Left lung (tissue), 10 donors: ENCODE data around the gene STAT4. TPM values are rescaled to one million over a fixed set of nuclear protein-coding genes. Genes with fewer than 3 reads are reported as not detected.

ENCODE experiments used
- ATAC-seq: fragments of 200-7000 bp; cut with Tn5 transposase; one replicate; pipeline ENCODE4 v1.9.1; 2020; ENCODE audit warnings: moderate library complexity
- DNase-seq, 4 donors: peaks; one replicate each; pipeline ENCODE4 v3.0.0-alpha.2; 2013 to 2020
- H3K27ac ChIP-seq, 2 donors: fragments of 200-600 bp; sonication (generic) in 1 of 2; one replicate each; pipeline versions ENCODE4 v1.5.0 to v1.8.0; 2020 to 2021
- H3K27me3 ChIP-seq, 2 donors: fragments of 200-600 bp; sonication (generic) in 1 of 2; one replicate each; pipeline versions ENCODE4 v1.5.0 to v1.8.0; 2020 to 2021
- H3K36me3 ChIP-seq, 2 donors: fragments of 200-600 bp; sonication (generic) in 1 of 2; one replicate each; pipeline versions ENCODE4 v1.5.0 to v1.8.0; 2020 to 2021
- H3K4me1 ChIP-seq, 2 donors: fragments of 200-600 bp; one replicate each; pipeline ENCODE4 v1.8.0; 2021
- H3K4me3 ChIP-seq, 2 donors: fragments of 200-600 bp; sonication (generic) in 1 of 2; one replicate each; pipeline versions ENCODE4 v1.5.0 to v1.8.0; 2020 to 2021; ENCODE audit warnings: mild to moderate bottlenecking in 1 of 2
- H3K9me3 ChIP-seq, 2 donors: fragments of 200-600 bp; sonication (generic) in 1 of 2; one replicate each; pipeline versions ENCODE4 v1.5.0 to v1.8.0; 2020 to 2021
- intact Hi-C, 2 donors: fragments of 100-400 bp; cut with DNase I; formaldehyde crosslinking; loops; one replicate each; pipeline versions ENCODE4 v1.11.2 to v1.14.2; 2022
- polyA plus RNA-seq, 6 donors: library from polyadenylated mRNA; unstranded; fragments of 120-200 nt; gene quantifications; one replicate each; pipeline ENCODE4 v1.2.1, GENCODE V29; 2013; ENCODE audit not compliant: insufficient read length in 6 of 6
- total RNA-seq, 2 donors: library from RNA; stranded (reverse); fragmentation: NEBNext Ultra II Directional; extraction: Animal tissue kit (Norgen Biotek cat#: 25700); gene quantifications; one replicate each; pipeline ENCODE4 v1.2.1, GENCODE V29; 2021
- TF ChIP-seq, protein P1 (sequence below), 2 donors: fragments of 200-600 bp; sonication (generic) in 1 of 2; IDR thresholded peaks; one replicate each; pipeline versions ENCODE4 v1.5.0 to v1.8.0; 2021; ENCODE audit warnings: antibody characterized with exemption in 2 of 2
- donor health status: DM: no; HTN: yes; CAD: no.
- donor health status: DM: no; HTN: no; CAD: no.

STAT4 gene
- total and polyA plus RNA-seq, 8 donors = 4.4 to 11.5 (median 7.4) TPM

DNA sequence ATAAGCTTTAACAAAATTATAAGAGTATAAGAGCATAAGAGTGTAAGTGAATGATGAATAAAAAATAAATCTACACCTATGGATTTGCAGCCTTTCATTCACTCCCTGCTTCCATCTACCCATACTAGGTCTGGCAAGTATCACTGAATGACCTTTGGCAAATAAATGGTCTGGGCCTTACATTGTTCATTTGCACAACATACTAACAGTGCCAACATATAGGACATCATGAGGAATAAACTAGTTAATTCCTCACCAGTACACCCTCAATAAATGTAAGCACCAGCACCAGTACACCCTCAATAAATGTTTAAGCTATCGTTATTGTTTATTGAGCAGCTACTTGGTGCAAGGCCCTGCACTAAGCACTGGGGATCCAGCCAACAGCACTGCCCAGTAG is 163.7 kb downstream of the STAT4 start:
- Histone ChIP-seq H3K9me3 (no peaks in the 10 kb centered on the region), H3K4me1 (no peaks in the 10 kb centered on the region), H3K27me3 (no peaks in the 10 kb centered on the region), H3K27ac (no peak overlapping the region), H3K4me3 (no peak overlapping the region), H3K36me3 (peaks cover 0 to 100% of the 10 kb centered on the region in 2 donors)
- ATAC-seq (no peak), DNase-seq (no peak)
- intact Hi-C loops = no loop called here
- TF ChIP-seq, protein P1, sequence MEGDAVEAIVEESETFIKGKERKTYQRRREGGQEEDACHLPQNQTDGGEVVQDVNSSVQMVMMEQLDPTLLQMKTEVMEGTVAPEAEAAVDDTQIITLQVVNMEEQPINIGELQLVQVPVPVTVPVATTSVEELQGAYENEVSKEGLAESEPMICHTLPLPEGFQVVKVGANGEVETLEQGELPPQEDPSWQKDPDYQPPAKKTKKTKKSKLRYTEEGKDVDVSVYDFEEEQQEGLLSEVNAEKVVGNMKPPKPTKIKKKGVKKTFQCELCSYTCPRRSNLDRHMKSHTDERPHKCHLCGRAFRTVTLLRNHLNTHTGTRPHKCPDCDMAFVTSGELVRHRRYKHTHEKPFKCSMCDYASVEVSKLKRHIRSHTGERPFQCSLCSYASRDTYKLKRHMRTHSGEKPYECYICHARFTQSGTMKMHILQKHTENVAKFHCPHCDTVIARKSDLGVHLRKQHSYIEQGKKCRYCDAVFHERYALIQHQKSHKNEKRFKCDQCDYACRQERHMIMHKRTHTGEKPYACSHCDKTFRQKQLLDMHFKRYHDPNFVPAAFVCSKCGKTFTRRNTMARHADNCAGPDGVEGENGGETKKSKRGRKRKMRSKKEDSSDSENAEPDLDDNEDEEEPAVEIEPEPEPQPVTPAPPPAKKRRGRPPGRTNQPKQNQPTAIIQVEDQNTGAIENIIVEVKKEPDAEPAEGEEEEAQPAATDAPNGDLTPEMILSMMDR (IDR thresholded peaks at IDR 0.05) = no peak

DNA sequence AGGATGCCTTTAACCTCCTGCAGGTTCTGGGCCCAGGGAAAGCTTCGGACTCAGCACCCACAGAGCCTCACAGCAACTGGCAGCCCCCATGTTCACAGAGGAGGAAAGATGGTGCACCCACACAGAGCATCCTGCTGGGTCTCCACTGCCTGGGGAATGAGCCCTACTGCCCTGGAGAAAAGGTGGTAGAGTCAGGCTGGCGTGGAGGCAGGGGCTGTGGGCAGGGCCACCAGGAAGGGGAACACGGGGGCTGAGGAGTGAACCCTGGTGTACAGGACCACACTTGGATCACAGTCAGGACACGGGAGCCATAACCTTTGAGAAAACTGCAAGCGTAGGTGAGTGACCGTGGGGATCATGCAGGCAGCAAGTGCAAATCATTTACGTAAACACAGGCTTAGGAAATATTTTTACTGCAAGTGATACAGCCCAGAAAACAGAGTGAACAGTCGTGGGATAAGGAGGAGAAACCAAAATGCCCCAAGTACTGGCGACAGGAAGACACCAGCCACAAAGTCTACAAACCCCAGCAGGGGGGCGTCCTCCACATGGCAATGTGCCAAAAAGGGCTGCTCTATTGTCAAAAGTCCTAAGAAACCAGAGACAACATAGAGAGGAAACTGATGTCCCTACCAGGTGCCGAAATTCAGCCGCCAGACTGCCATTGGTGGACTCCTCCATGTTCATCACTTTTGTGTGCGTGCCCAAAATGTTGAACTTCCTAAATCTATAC is 164.4 kb downstream of the STAT4 start:
- H3K27ac ChIP-seq = no peak overlapping the region
- DNase-seq (no peak), ATAC-seq (no peak)
- no peak overlapping the region for H3K4me3 ChIP-seq
- no peaks in the 10 kb centered on the region for H3K9me3 ChIP-seq
- peaks cover 0 to 100% of the 10 kb centered on the region in 2 donors for H3K36me3 ChIP-seq
- TF ChIP-seq, protein P1 (IDR thresholded peaks at IDR 0.05) = no peak
- H3K4me1 ChIP-seq = peaks cover 0 to 6% of the 10 kb centered on the region in 2 donors
- no peaks in the 10 kb centered on the region for H3K27me3 ChIP-seq
- intact Hi-C loops = no loop called here

DNA sequence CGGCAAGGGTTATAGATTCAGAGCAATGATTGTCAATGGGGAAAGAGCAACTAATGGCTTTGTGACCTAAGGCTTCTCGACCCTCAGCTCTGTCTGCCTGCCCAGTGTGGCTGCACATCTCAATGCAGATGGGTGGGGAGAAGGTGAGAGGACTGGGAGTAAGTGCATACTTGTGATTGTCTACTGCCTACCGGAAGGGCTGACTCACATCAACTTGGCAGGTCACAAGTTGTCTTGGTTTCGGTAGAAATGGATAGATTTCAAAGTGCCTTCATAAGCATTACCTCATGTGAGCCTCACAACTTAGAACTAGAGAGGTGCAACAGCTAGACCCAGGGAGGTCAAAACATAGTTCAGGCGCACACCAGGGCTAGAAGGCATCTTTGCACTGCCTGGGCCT is 166.2 kb downstream of the STAT4 start:
- H3K4me3 ChIP-seq = no peak overlapping the region
- ATAC-seq (peak; percentile 48), DNase-seq (no peak)
- H3K27me3 ChIP-seq = no peaks in the 10 kb centered on the region
- H3K36me3 ChIP-seq = peaks cover 0 to 100% of the 10 kb centered on the region in 2 donors
- intact Hi-C loops = no loop called here
- TF ChIP-seq, protein P1 (IDR thresholded peaks at IDR 0.05) = no peak
- H3K9me3 ChIP-seq = no peaks in the 10 kb centered on the region
- H3K4me1 ChIP-seq = peaks cover 7 to 22% of the 10 kb centered on the region in 2 donors
- H3K27ac ChIP-seq = peak overlapping the region in 1 of 2 donors; percentile 25

DNA sequence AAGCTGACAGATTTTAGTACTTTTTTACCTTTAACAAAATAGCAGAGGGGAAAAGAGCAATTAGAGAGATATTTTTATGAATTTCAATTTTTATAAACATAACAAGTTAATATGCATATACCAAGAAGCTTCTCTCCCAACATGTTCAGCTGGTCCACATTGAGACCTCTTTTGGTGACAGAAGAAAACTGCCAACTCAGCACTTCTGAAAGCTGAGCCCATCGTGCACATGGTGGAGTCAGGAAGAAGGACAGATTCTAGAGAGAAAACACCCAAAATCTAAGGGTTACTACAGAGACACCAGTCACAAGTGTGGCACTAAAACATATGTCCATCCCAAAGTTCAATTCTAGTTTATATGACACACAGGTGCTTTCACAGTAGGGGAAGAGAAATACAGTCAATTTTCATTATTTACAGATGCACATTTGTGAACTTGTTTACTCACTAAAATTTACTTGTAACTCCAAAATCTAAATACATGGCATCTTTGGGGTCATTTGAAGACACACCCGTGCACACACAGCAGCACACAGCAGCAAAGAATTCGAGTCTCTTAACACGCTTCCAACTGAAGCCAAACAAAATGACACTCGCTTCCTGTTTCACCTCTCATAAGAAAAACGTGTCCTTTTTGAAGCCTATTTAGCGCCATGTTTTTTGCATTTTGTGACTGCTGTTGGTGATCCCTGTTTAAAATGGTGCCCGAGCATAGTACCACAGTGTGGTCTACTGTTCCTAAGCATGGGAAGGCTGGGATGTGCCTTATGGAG is 168.3 kb downstream of the STAT4 start:
- no peak overlapping the region for H3K4me3 ChIP-seq
- DNase-seq (no peak), ATAC-seq (no peak)
- TF ChIP-seq, protein P1 (IDR thresholded peaks at IDR 0.05) = no peak
- no peak overlapping the region for H3K27ac ChIP-seq
- peaks cover 0 to 100% of the 10 kb centered on the region in 2 donors for H3K36me3 ChIP-seq
- no peaks in the 10 kb centered on the region for H3K27me3 ChIP-seq
- no peaks in the 10 kb centered on the region for H3K9me3 ChIP-seq
- intact Hi-C loops = no loop called here
- peaks cover 7 to 32% of the 10 kb centered on the region in 2 donors for H3K4me1 ChIP-seq

DNA sequence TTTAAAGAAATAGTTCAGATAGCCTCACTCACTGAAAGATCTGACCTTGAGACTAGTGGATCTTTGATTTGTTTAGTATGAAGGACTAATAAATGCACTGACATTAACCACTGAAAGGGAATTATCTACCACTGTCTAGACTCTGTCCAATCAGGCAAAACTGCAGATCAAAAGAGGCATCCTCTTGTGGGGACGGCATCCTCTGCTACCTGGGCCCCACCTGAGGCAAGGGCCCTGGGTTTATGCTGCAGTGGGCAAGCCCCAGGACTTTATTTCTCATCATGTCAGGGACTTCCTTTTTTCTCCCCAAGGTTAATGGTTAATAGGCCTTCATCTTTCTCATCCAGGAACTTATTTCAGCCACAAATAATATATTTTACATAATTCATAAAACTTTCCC is 169.1 kb downstream of the STAT4 start:
- intact Hi-C loops = no loop called here
- TF ChIP-seq, protein P1 (IDR thresholded peaks at IDR 0.05) = no peak
- Histone ChIP-seq H3K27ac (no peak overlapping the region), H3K9me3 (no peaks in the 10 kb centered on the region), H3K4me3 (no peak overlapping the region), H3K36me3 (peaks cover 2 to 100% of the 10 kb centered on the region in 2 donors), H3K27me3 (no peaks in the 10 kb centered on the region), H3K4me1 (peaks cover 7 to 32% of the 10 kb centered on the region in 2 donors)
- no peak for DNase-seq
- ATAC-seq = no peak
